HG02938 (cell line): ENCODE data around the gene ZSCAN5C.
"Not testable (repeated sequence)": the region's sequence is repeated elsewhere in the genome, so short reads cannot be mapped to it uniquely, and the experiment has no call there.

ENCODE experiments used
- ATAC-seq: cut with Tn5 transposase; IDR thresholded peaks from one replicate; pipeline ENCODE4 v1.9.1; 2021; ENCODE audit warnings: mild to moderate bottlenecking, moderate library complexity; ENCODE audit not compliant: unreplicated experiment

ZSCAN5C gene

GRCh38 chr19:56191115-56191514, 11.0 kb upstream of the ZSCAN5C start:
- no peak for ATAC-seq

DNA sequence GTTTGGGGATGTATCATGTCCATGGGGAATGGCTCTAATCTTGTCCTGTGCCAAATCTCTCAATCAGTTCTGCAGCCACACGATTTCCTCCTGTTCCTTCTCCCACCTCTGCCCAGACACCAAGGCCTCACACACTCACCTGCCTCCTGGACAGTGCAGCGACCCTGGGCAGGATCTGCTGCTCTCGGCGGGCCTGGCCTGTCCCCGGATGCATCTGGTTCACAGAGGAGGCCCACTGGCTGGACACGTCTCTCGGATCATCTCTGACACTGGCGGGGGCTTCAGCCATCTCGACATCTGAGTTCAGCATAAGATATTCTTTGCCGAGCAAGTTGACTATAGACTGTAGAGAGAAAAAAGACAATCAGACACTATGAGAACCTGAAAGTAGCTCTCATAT, 10.4 kb upstream of the ZSCAN5C start:
- no peak for ATAC-seq

DNA sequence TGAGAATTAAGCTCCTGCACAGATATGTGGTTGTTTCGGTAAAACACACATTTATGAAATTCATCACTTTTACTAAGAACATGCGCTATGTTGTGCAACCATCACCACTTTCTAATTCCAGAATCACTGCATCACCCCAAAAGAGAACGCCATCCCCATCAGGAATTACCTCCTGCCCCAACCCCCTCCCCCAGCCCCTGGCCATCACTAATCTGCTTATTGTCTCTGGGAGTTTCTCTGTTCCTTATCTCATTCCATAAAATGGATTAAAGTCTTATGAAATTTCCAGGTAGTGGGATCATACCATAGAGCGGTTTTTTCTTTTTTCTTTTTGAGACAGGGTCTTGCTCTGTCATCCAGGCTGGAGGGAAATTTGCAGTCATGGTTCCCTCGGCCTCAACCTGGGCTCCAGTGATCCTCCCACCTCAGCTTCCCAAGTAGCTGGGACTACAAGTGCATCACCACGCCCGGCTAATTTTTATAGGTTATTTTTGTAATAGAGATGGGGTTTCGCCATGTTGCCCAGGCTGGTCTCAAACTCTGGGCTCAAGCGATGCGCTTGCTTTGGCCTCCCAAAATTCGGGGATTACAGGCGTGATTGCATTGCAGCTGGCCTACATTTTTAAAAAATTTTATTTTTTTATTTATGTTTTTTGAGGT, 8.0 kb upstream of the ZSCAN5C start:
- no peak for ATAC-seq

- ATAC-seq = not testable (repeated sequence)
Measured at GRCh38 chr19:56197646-56198045, 4.4 kb upstream of the ZSCAN5C start, which contains the start of gene ZSCAN5B. TSS of gene ZSCAN5B (minus strand) at chr19:56197783. CDS start at chr19:56193052, 4,731 bp downstream.

DNA sequence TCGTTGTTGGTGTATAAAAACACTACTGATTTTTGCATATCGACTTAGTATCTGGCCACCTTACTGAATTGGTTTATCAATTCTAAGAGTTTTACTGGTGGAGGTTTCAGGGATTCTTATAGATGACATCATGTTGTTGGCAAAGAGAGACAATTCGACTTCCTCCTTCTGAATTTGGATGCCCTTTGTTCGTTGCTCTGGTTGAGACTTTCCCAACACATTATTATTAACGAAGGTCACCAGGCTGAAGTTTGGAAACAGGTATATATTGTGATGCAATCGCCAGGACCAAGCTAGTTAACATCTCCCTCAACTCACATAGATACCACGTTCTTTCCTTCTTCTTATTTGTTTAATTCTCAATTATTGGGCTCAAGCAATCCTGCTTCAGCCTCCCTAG, 2.4 kb upstream of the ZSCAN5C start:
- no peak for ATAC-seq

DNA sequence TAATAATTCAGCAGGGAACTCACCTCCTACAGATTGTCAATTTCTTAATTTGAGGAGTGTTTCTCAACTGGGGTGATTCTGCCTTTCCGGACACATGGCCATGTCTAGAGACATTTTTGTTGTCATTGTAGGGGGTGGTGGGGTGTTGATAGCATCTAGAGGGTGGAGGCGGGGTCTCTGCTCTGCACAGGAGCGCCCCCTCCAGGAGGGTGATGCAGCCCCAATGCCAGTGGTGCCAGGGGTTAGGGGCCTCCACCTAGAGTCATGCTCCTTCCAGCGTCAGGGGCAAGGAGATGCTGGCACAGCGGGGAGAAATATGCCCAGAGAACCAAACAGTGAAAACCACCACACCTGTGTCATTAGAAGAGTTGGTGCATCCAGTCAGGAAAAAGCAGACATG, 5.5 kb downstream of the ZSCAN5C start:
- not testable (repeated sequence) for ATAC-seq

DNA sequence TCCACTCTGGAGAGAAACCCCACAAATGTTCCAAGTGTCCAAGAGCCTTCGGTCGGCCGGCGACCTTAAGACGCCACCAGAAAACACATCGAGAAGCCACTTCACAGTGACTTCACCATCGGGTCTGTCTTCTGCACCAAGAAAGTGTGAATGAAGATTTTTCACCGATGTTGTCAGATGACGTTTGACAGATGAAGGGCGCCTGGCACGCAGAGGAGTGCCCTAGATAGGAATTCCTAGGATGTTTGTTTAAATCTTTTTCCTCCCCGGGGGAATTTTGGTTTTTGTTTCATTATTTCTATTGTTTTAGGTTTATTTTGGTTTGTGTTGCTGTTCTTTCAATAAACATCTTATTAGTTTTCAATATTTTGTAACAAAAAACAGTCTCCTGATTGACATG, 7.0 kb downstream of the ZSCAN5C start:
- no peak for ATAC-seq

DNA sequence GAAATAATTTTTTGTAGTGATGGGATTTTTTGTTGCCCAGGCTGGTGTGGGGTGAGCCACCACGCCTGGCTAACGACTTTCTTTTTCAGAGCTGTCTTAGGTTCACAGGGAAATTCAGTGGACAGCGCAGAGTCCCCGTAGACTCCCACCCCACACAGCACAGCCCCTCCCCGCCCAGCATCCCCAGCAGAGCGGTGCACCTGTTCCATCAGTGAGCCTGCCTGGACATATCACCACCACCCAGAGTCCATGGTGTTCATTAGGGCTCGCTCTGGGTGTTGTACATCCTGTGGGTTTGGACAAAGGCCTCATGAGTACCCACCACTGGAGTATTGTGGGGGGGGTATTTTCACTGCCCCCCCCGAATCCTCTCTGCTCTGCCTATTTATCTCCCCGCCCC, 8.0 kb downstream of the ZSCAN5C start:
- ATAC-seq = not testable (repeated sequence)

DNA sequence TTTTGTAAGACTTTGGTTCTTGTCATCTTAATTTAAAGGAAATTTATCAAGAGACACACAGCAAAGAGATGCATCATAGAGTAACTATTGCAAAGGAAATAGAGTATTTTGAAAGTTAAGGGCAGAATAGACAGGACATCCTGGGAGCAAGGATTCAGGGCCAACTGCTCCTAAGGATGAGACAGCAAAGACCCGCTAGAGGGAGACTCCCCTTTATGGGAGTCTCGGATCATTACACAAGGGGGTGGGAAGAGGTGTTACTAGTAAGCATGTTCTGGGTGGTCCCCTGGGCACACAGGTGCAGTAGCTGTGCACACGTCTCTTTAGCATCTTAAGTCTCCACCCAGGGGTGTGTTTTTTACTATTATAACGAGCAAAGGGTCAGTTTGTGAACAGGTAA, 9.6 kb downstream of the ZSCAN5C start:
- no peak for ATAC-seq

DNA sequence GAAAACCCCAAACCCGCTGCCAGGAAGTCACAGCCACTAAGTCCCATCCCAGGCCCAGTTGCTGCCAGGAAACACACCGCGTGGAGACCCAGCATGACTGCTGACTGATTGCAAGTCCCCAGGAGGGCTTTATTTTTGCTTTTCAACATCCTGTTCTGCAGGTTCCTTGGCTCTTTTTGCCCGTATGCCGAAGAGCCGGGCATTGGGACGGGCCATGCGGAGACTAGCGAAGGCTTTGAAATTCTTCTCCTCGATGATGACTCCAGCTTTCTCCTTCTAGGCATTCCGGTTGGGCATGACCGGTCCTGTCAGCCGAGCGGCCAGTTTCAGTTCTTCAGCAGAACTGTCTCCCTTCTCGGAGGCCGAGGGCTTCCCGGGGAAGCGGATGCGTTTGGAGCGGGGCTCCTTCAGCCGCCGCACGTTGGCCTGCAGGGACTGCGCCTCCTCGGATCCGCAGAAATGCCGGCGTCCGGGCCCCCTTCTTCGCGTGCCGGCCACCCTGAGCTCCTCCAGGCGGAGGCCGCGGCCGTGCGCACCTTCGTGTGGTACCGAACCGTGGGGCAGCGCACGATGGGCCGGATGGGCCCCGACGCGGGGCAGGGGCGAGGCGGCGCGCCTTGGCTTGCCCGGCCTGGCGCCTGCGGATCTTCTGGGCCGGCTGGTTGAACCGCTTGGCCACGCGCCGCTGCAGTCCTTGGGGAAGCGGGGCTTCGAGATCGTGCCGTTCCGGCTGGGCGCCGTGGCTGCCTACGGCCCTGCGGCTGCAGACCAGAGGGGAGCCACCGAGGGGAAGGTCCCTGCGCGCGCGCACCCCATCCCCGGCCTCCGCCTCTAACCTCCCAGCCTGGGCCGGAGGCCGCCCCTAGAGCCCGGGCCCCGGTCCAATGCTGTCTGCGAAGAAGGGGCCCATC, 15.2 kb downstream of the ZSCAN5C start:
- no peak for ATAC-seq

- ATAC-seq = no peak
Measured at GRCh38 chr19:56218961-56219360, 16.9 kb downstream of the ZSCAN5C start.

- not testable (repeated sequence) for ATAC-seq
Measured at GRCh38 chr19:56221442-56221841, 19.4 kb downstream of the ZSCAN5C start.

- ATAC-seq = no peak
Measured at GRCh38 chr19:56221851-56222250, 19.8 kb downstream of the ZSCAN5C start.

DNA sequence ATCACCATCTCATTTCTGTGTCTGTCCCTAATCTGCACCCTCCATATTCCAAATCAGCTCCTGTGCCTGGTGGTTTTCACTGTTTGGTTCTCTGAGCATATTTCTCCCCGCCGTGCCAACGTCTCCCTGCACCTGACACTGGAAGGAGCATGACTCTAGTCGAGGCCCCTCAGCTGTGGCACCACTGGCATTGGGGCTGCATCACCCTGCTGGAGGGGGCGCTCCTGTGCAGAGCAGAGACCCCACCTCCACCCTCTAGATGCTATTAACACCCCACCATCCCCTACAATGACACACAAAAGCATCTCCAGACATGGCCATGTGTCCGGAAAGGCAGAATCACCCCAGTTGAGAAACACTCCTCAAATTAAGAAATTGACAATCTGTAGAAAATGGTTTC, 20.8 kb downstream of the ZSCAN5C start:
- no peak for ATAC-seq

- no peak for ATAC-seq
Measured at GRCh38 chr19:56223481-56223880, 21.4 kb downstream of the ZSCAN5C start.

DNA sequence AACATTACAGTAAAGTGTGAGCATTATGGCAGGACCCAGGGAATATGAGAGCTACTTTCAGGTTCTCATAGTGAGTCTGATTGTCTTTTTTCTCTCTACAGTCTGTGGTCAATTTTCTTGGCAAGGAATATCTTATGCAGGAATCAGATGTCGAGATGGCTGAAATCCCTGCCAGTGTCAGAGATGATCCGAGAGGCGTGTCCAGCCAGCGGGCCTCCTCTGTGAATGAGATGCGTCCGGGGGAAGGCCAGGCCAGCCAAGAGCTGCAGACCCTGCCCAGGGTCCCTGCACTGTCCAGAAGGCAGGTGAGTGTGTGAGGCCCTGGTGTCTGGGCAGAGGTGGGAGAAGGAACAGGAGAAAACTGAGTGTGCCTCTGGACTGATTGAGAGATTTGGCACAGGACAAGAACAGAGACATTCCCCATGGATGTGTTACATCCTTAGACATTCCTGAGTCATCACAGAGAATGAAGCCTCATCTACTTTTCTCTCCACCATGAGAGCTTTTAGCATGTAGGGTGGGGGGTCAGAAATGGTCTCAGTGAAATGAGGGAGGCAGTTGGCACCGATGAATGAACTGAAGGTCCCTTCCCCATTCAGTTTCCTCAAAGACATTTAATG, 43.2 kb downstream of the ZSCAN5C start:
- no peak for ATAC-seq

GRCh38 chr19:56245764-56246163, 43.7 kb downstream of the ZSCAN5C start:
- not testable (repeated sequence) for ATAC-seq

DNA sequence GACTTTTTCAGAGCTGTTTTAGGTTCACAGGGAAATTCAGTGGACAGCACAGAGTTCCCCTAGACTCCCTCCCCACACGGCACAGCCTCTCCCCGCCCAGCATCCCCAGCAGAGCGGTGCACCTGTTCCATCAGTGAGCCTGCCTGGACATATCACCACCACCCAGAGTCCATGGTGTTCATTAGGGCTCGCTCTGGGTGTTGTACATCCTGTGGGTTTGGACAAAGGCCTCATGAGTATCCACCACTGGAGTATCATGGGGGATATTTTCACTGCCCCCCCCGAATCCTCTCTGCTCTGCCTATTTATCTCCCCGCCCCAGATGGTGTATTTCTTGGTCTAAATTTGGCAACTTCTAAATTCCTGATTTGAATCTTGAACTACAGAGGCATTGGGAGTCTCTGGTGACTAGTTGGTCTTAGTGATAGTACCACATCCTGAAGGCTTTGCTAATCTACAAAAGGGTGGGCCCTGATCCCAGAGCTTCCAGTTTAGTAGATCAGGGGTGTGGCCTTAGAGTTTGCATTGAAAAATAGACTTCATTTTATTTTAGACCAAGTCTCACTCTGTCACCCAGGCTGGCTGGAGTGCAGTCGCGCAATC, 46.8 kb downstream of the ZSCAN5C start:
- ATAC-seq = not testable (repeated sequence)

- ATAC-seq = no peak
Measured at GRCh38 chr19:56252699-56253422, 50.8 kb downstream of the ZSCAN5C start.

GRCh38 chr19:56253737-56254136, 51.7 kb downstream of the ZSCAN5C start:
- ATAC-seq = no peak

- no peak for ATAC-seq
Measured at GRCh38 chr19:56258272-56258671, 56.2 kb downstream of the ZSCAN5C start.
